ENCODE measurements around the gene ANKRD60. TPM values are rescaled to one million over a fixed set of nuclear protein-coding genes. Genes with fewer than 3 reads are reported as not detected.

ANKRD60 gene
- total RNA-seq, 1 donor from 2014 or later: not detected

DNA sequence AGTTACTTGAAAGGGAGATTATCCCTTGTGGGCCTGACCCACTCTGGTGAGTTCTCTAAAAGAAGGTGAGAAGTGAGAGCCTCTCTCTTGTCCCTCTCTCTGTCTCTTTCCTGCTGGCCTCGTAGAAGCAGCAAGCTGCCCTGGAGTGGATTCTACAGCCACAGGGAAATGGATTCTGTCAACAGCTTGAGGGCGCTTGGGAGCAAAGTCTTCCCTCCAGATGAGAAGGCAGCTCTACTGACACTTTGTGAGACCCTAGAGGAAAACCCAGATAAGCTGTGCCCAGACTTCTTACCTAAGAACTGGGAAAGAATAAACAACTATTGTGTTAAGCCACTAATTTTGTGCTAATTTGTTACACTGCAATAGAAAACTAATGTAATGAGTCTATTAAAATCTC lies 39.9 kb downstream of the ANKRD60 start:
- no peak for ATAC-seq

DNA sequence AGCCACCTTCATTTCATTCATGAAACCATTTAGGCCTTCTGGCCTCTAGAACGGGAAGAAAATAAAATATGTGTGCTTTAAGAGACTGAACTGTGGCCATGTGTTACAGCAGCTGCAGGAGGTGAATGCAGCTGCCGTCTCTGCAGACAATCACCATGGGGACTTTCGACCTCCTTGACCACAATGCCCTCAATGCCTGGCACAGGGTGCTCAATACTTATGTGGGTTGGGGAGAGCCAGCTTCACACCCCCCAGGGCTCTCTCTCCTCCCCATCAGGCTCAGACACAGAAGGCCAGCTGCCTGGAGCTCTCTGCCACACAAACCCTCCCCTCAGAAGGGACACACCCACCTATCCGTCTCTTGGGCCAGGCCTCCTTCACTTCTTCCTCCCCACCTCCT lies 43.5 kb downstream of the ANKRD60 start:
- ATAC-seq: no peak

DNA sequence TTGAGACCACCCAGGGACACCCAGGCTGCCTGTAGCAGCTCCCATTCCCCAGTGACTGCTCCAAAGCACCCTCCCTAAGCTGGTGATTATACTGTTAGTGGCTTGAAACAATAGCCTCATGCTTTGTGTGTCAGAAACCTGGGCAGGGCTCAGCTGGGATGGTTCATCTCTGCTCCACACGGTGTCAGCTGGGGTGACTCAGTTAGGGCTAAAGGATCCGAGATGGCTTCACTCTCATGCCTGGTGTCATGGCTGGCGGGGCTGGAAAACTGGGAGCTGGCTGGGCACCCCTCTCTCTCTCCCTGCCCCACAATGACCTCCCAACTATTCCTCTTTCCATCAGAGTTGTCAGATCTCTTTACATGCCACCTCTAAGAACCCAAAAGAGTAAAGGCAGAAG lies 44.4 kb downstream of the ANKRD60 start:
- ATAC-seq: no peak

DNA sequence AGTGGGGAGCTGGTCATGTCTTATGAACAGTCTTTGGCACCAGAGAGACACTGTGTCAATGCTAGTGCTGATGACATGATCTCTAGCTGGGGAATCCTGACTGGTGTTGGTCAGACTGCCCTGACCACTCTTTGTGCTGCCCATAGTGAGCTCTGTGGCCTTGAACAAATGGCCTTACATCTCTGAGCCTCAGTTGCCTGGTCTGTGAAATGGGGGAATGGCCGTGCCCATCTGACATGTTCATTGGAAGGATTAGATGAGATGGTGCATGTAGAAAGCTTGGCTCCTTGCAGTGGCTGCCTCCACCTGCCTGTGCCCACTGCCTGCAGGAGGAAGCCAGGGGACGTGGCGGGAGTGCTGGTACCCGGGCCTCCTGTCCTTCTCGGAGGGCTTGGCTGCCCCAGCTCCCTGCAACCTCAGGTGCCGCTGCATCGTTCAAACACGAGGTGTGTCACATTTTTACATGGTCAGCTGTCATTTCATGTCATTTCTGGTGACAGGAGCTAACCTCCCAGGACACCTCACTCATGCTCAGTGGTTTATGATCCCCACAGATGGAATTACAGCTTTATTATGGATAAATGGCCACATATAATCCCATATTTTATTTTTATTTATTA lies 45.8 kb downstream of the ANKRD60 start:
- ATAC-seq: no peak

DNA sequence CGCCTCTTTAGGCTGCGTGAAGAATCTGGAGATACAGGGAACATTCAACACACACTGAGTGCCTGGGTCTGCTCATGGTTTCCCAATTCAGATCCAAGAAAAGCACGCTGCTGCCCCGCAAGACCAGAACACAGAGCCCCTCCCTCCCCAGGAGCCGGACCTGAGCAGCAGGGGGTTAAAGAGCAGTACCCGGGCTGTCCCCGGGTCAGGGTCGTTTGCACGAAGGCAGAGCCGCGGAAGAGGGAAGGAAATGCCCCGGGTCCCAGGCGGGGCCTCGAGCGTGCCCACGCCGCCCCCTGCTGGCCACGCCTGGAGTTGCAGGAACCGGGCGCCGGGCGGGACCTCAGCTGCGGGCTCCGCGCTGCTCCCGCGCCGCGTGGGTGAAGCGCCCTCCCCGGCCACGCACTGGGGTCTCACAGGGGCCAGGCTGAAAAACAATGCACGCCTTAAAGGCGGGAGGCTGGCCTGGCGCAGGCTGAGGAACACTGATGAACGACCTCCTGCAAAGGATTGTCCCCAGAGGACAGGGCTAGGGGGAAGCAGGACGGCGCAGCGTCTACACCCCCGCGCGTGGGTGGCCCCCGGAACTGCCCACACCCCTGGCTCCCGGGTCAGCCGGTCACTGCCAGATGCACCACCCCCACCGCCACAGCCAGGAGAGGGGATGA lies 48.9 kb downstream of the ANKRD60 start:
- ATAC-seq: peak; percentile 75

DNA sequence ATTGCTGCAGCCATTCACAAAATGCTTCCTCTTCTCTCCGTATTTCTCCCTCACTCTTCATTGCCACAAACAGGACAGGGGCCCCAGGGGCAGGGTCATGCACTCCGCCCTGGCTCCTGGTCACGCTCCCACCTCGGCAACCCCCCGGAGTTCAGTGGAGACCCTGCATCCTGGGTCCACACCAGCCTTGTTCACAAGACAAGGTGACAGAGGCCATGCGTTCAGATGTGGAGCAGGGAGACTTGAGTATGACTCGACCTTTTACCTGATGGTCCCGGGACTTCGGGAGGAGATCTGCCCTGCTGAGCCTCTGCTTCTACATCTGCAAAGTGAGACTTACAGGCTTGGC lies 49.4 kb downstream of the ANKRD60 start:
- peak; percentile 5 for ATAC-seq

DNA sequence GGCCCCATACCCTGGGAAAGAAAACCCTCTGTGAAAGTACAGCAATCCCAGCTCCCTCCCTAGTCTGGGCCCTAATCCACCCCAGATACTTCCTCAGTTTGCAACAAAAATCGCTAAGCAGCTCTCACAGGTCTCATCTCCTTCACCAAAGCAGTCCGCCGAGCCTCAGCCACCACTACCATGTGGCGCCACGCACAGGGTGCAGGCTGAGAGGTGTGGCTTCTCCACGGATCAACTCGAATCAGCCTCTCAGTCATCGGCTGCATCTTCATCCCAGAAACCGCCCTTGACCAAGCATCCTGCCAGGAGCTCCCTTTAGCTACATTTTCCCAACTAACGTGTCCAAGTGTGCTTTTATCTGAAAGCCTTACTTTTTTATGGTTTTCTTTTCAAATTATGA lies 50.7 kb downstream of the ANKRD60 start:
- no peak for ATAC-seq

DNA sequence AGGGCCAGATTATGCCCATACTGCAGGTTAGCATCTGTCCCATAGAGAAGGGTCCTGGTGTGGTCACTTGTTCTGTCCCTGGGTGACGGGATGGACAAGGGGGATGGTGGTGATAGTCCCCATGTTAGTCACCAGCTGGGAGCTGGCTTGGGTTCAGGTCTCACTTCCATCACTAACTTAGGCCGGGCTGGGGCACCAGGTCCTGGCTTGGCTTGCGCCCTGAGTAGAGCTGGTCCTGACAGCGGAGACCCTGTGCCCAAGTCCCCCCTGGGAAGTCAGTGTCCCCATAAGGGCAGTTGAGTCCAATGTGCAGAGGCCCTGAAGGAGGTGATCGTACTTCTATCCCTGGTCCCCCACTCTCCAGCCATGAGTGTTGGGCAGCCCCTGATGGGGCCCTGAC lies 52.6 kb downstream of the ANKRD60 start:
- ATAC-seq: no peak

DNA sequence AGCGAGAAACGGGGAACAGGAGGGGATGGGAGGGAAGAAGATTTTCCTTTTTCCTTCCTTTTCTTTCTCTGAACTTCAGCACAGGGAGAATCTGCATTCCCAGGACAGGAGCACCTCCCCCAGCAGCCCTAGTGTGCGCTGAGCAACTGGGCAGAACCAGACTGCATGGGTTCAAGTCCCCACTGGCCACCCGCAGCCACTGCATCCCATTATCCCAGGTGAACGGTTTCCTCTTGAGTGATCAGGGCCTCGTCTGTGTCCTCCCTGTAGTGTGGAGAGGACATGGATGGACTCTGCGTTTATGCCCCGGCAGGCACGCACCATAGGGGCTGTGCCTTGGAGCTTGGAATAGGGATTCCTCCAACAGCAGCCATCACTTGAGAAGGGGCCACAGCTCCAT lies 53.0 kb downstream of the ANKRD60 start:
- ATAC-seq: no peak

DNA sequence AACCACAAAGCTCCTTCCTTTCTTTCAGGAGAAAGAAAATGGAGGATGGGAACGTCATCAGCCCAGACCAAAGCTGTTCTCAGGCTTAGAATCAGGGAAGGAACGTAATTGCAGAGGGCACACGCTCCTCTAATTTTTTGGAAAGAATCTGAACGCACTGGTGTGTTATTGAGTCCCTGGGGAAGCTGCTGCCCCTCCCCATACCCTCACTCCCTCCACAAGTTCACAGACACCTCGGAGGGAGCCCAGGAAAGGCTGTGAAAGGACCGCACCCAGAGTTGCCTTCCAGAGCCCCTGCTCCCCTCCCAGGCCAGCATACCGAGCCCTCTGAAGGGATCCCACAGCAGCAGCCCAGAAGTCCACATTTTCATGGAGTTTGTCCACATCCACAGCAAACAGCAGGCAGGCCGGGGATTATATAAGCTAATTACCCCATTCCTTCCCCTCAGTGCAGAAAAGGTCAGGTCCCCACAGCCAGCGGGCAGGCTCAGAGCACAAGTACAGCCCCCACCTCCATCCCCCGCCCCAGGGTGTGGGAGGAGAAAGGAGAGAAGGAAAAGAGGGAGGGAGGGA lies 53.7 kb downstream of the ANKRD60 start:
- ATAC-seq: no peak

DNA sequence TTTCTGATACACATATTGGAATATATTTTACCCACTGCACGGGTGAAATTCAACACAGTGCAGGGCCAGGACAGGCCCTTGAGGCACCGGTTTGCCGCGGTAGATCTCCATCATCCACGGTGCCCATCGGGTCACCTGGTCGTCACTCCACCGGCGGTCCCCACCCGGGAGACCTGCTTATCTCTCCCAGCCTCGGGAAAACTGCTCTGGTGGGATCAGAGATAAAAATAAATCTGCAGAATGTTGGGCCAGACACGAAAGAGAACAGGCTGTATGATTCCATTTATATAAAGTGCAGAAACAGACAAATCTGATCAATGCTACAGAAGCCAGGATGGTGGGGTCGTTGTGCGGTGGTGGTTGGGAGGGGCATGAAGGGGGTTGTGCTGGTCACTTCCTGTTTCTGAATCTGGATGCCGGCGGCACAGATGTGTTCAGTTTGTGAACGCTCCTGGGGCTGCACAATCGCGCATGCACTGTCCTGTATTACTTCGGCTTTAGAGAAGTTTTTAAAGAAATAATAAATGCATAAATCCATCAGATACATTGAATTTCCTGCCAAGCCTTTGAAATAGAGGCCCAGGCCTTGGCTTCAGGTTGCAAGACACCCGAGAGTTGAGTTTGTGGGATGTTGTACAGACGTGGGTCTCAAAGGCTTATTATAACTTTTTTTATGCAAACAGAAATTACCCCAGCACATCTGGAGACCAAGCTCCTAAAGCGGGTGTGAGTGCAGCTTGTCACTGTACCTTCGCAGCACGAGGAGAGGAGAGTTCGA lies 54.3 kb downstream of the ANKRD60 start:
- no peak for ATAC-seq

DNA sequence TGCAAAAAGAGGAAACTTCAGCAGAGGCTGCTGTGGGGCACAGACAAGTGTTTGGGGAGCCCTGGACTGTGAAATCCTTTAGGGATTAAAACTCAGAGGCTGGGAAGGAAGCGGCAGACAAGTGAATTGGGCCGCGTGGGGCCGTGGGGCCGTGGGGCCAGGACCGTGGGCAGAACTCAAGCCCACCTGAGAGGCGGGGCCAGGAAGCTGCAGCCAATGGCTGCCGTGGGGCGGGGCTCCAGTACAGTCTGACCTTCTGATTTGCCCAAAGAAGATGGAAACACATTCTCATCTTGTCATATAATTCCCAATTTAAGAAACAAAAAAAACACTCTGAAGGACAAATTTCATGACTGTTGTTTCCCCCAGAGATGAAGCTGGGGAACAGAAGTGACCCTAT lies 55.4 kb downstream of the ANKRD60 start:
- ATAC-seq: no peak

DNA sequence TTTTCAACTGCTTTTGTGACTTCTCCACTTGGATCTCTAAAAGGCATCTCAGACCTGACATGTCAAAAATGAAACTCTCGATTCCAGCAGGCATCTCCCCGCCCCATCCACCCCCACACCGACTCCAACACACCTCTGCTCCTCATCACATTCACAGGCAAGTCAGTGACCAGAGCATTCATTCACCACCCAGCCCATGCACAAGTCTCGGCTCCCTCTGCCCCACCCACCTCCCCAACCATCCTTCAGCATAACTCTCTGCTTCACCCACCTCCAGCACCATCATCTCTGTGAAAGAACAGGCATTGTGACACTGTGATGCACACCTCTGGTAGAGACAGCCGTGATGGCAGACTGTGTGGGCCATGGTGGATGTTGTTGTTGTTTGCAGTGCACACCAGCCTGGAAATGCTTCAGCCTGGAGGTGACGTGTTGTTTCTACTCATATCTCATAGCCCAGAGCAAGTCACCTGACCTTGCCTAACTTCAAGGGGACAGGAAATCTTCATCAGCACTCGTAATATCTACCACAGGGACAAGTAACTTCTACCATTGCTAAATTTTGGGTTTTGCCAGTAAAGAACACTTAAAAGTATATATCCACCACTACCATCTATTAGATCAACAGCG lies 56.5 kb downstream of the ANKRD60 start:
- ATAC-seq: no peak

DNA sequence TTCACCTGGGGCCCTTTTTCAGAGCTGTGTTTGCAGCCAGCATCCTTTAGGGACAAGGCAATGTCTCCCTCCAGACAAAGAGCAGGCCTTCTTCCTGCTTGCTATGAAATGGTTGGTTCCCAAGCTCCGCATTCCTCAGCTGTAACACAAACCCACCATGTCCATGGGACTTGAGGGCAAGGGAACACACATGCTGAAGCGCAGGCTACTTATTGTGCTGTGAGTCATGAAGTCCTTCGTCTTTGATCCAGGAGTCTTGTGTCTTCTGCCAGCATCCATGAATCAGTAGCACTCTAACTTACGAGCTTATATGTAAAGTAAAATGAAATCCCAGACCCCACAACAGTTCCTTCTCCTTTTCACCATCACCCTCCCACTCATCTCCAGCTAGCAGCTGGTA lies 59.0 kb downstream of the ANKRD60 start:
- no peak for ATAC-seq

DNA sequence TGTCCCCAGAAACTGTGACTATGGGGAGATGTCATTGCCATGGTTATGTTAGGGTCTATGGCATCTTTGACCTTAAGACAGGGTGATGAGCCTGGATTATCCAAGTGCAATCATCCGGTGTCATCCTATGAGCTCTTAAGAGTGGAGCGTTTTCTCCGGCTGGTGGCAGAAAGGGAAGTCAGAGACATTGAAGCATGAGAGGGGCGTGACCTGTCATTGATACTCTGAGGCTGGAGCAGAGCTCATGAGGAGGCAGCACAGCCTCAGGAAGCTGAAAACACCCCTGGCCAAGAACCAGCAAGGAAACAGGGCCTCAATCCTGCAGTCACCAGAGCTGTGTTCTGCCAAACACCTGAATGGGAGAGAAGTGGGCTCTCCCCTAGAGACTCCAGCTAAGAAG lies 59.6 kb downstream of the ANKRD60 start:
- no peak for ATAC-seq

DNA sequence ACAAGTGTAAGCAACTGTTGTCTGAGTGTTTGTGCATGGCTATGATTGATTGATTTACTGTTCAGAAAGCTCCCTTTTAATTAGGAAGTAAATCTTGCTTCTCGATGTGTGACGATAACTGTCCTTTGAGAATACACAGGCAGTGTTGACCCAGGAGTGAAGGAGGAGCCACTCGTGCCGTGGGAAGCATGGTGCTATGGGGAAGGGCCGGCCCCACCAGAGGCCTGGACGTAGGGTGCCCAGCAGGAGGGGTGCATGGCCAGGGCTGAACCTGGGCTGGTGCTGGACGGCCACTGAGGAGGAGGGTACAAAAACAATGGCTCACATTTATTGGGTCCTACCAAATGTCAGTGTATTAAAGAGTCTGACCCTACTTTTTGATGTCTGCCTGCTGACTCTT lies 60.7 kb downstream of the ANKRD60 start:
- no peak for ATAC-seq

Other genes with a start within 250 kb of the ANKRD60 start
- gene RAB22A, start 81.1 kb upstream of the ANKRD60 start, total RNA-seq: 24.7 TPM
- gene VAPB, start 160.6 kb upstream of the ANKRD60 start, total RNA-seq: 32.4 TPM